Astrocyte (in vitro differentiated cells and primary cell): ENCODE measurements around the gene ACSF2. TPM values are rescaled to one million over a fixed set of nuclear protein-coding genes. Genes with fewer than 3 reads are reported as not detected.
A peak's percentile ranks its signal among the peaks of the same experiment; 100 is the strongest.

Experiments
- DNase-seq: peaks from one replicate; pipeline ENCODE4 v3.0.0-alpha.2; 2010; ENCODE audit warnings: low read depth
- FAIRE-seq: peaks from 2 replicates; lab custom pipeline; 2011; peaks lifted over from hg19 to GRCh38; lab: Jason Lieb, UNC
- H2AFZ ChIP-seq: 2 replicates; pipeline ENCODE4 v1.6.0; 2012; ENCODE audit warnings: low read depth, low read length, inconsistent platforms
- H3K27ac ChIP-seq: 2 replicates; pipeline ENCODE4 v1.5.1; 2011; ENCODE audit warnings: low read depth, low read length, inconsistent platforms
- H3K27me3 ChIP-seq: 2 replicates; pipeline ENCODE4 v1.6.0; 2011; ENCODE audit warnings: low read length, inconsistent platforms; ENCODE audit not compliant: insufficient read depth
- H3K36me3 ChIP-seq: 2 replicates; pipeline ENCODE4 v1.5.1; 2011; ENCODE audit warnings: low read length, inconsistent platforms; ENCODE audit not compliant: insufficient read depth
- H3K4me1 ChIP-seq: 2 replicates; pipeline ENCODE4 v1.5.1; 2011; ENCODE audit warnings: low read length, inconsistent platforms; ENCODE audit not compliant: insufficient read depth
- H3K4me2 ChIP-seq: 2 replicates; pipeline ENCODE4 v1.6.0; 2012; ENCODE audit warnings: low read length, inconsistent platforms
- H3K4me3 ChIP-seq: 2 replicates; pipeline ENCODE4 v1.5.1; 2011; ENCODE audit warnings: low read depth, mild to moderate bottlenecking, low read length, inconsistent platforms; ENCODE audit not compliant: insufficient read depth
- H3K79me2 ChIP-seq: 2 replicates; pipeline ENCODE4 v1.6.0; 2012; ENCODE audit warnings: mild to moderate bottlenecking, low read length, inconsistent platforms; ENCODE audit not compliant: insufficient read depth
- H3K9ac ChIP-seq: 2 replicates; pipeline ENCODE4 v1.6.0; 2012; ENCODE audit warnings: mild to moderate bottlenecking, low read length, inconsistent platforms
- H3K9me3 ChIP-seq: 2 replicates; pipeline ENCODE4 v1.5.1; 2012; ENCODE audit warnings: low read depth, mild to moderate bottlenecking, low read length, inconsistent platforms; ENCODE audit not compliant: insufficient read depth
- H4K20me1 ChIP-seq: 2 replicates; pipeline ENCODE4 v1.6.0; 2012; ENCODE audit warnings: low read length, inconsistent platforms; ENCODE audit not compliant: insufficient read depth
- H3K27ac Mint-ChIP-seq: one replicate; pipeline ENCODE4 v1.8.0; 2021; ENCODE audit warnings: mild to moderate bottlenecking, mixed read lengths; ENCODE audit not compliant: unreplicated experiment
- H3K27me3 Mint-ChIP-seq: one replicate; pipeline ENCODE4 v1.8.0; 2021; ENCODE audit warnings: low read depth, mixed read lengths; ENCODE audit not compliant: unreplicated experiment
- H3K36me3 Mint-ChIP-seq: one replicate; pipeline ENCODE4 v1.8.0; 2021; ENCODE audit warnings: low read depth, mixed read lengths; ENCODE audit not compliant: unreplicated experiment
- H3K4me1 Mint-ChIP-seq: one replicate; pipeline ENCODE4 v1.8.0; 2021; ENCODE audit warnings: low read depth, mixed read lengths; ENCODE audit not compliant: unreplicated experiment
- H3K4me3 Mint-ChIP-seq: one replicate; pipeline ENCODE4 v1.8.0; 2021; ENCODE audit warnings: mild to moderate bottlenecking, moderate library complexity, mixed read lengths; ENCODE audit not compliant: unreplicated experiment
- H3K9me3 Mint-ChIP-seq: one replicate; pipeline ENCODE4 v1.8.0; 2021; ENCODE audit warnings: mild to moderate bottlenecking, mixed read lengths; ENCODE audit not compliant: unreplicated experiment
- CTCF ChIP-seq: IDR thresholded peaks from 2 replicates; pipeline ENCODE4 v1.5.1; 2011; ENCODE audit warnings: low read depth, mild to moderate bottlenecking, inconsistent platforms, low read length, moderate library complexity; ENCODE audit not compliant: insufficient read depth
- EZH2 ChIP-seq: IDR thresholded peaks from 2 replicates; pipeline ENCODE4 v1.6.1; 2012; ENCODE audit warnings: mild to moderate bottlenecking, low read length, inconsistent platforms; ENCODE audit not compliant: insufficient read depth
- total RNA-seq: library from RNA; stranded (reverse); gene quantifications from 2 replicates; pipeline ENCODE4 v1.2.1, GENCODE V29; 2021

ACSF2 gene
- total RNA-seq, 1 donor from 2014 or later = 28.3 TPM

- peaks cover 8% of the 10 kb centered on the region for H3K4me1 Mint-ChIP-seq
These were observed 56.1 kb downstream of the ACSF2 start for GRCh38 chr17:50482110-50482509.

GRCh38 chr17:50482516-50482915, 56.5 kb downstream of the ACSF2 start:
- DNase-seq (peak; percentile 93), FAIRE-seq (peak; percentile 59)
- H3K27me3 Mint-ChIP-seq = no peaks in the 10 kb centered on the region
- peaks cover 11% of the 10 kb centered on the region for H4K20me1 ChIP-seq
- peaks cover 7% of the 10 kb centered on the region for H3K36me3 Mint-ChIP-seq
- no peaks in the 10 kb centered on the region for H3K9me3 Mint-ChIP-seq
- peak overlapping the region; percentile 76 for H3K27ac ChIP-seq
- no peak overlapping the region for H2AFZ ChIP-seq
- no peaks in the 10 kb centered on the region for H3K27me3 ChIP-seq
- no peak overlapping the region for H3K4me3 ChIP-seq
- H3K36me3 ChIP-seq = peaks cover 18% of the 10 kb centered on the region
- peak overlapping the region; percentile 55 for H3K9ac ChIP-seq
- peak overlapping the region; percentile 7 for H3K4me3 Mint-ChIP-seq
- peak overlapping the region; percentile 62 for H3K4me2 ChIP-seq
- peaks cover 14% of the 10 kb centered on the region for H3K79me2 ChIP-seq
- no peaks in the 10 kb centered on the region for H3K9me3 ChIP-seq
- peaks cover 8% of the 10 kb centered on the region for H3K4me1 ChIP-seq
- peak overlapping the region; percentile 29 for H3K27ac Mint-ChIP-seq
- peaks cover 8% of the 10 kb centered on the region for H3K4me1 Mint-ChIP-seq
- TF ChIP-seq EZH2 (no peak), CTCF (peak; percentile 94)

More at GRCh38 chr17:50482110-50482509, 56.1 kb downstream of the ACSF2 start:
- no peak overlapping the region for H3K27ac ChIP-seq
- no peak overlapping the region for H3K4me3 Mint-ChIP-seq
- H3K4me1 ChIP-seq = peaks cover 8% of the 10 kb centered on the region
- no peaks in the 10 kb centered on the region for H3K27me3 Mint-ChIP-seq
- H4K20me1 ChIP-seq = peaks cover 11% of the 10 kb centered on the region
- H3K79me2 ChIP-seq = peaks cover 14% of the 10 kb centered on the region
- no peak for TF ChIP-seq EZH2
- TF ChIP-seq CTCF = no peak
- FAIRE-seq (no peak), DNase-seq (no peak)
- H3K27ac Mint-ChIP-seq = no peak overlapping the region
- no peaks in the 10 kb centered on the region for H3K9me3 Mint-ChIP-seq
- H3K4me2 ChIP-seq = no peak overlapping the region
- H3K36me3 ChIP-seq = peaks cover 18% of the 10 kb centered on the region
- H2AFZ ChIP-seq = no peak overlapping the region
- no peak overlapping the region for H3K9ac ChIP-seq
- H3K9me3 ChIP-seq = no peaks in the 10 kb centered on the region
- no peak overlapping the region for H3K4me3 ChIP-seq
- H3K27me3 ChIP-seq = no peaks in the 10 kb centered on the region
- peaks cover 5% of the 10 kb centered on the region for H3K36me3 Mint-ChIP-seq

GRCh38 chr17:50483266-50483665, 57.2 kb downstream of the ACSF2 start:
- Histone ChIP-seq H3K79me2 (peaks cover 14% of the 10 kb centered on the region), H3K4me1 (peaks cover 8% of the 10 kb centered on the region), H3K27ac (peak overlapping the region; percentile 76), H3K4me3 (no peak overlapping the region), H3K9me3 (no peaks in the 10 kb centered on the region), H4K20me1 (peaks cover 11% of the 10 kb centered on the region), H3K4me2 (no peak overlapping the region), H2AFZ (no peak overlapping the region), H3K9ac (no peak overlapping the region), H3K27me3 (no peaks in the 10 kb centered on the region), H3K36me3 (peaks cover 18% of the 10 kb centered on the region)
- Mint-ChIP-seq H3K36me3 (peaks cover 7% of the 10 kb centered on the region), H3K4me1 (peaks cover 6% of the 10 kb centered on the region), H3K27me3 (no peaks in the 10 kb centered on the region), H3K27ac (no peak overlapping the region), H3K4me3 (no peak overlapping the region), H3K9me3 (no peaks in the 10 kb centered on the region)
- TF ChIP-seq EZH2 = no peak
- TF ChIP-seq CTCF = no peak
- DNase-seq (no peak), FAIRE-seq (no peak)
